SKM-1 treated with dmso at 0.1 percent for 144 hours (cell line): Measurements from ENCODE around the gene CYB5RL.
"Not testable (repeated sequence)": the region's sequence is repeated elsewhere in the genome, so short reads cannot be mapped to it uniquely, and the experiment has no call there.

Source experiments
- DNase-seq: peaks from one replicate; lab custom pipeline; 2025; ENCODE audit not compliant: unreplicated experiment; lab: John Stamatoyannopoulos, UW

Gene CYB5RL

GRCh38 chr1:54190526-54190925 lies 9.3 kb downstream of the CYB5RL start:
- no peak for DNase-seq

DNA sequence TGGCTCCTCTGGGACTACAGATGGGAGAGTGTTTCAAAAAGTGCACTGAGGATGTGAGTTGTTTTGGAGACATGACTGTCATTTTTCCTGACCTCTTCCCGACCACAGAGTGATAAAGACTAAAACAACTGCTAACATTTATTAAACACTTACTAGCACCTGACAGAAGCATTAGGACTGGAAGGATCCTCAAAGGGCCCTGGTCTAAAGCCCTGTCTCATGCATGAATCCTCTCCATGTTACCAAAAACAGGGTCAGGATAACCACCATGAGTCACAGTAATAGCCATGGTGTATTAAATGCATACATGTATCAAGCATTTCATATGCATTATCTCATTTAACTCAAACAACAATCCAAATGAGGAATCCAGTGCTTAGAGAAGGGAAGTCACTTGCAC lies 11.5 kb downstream of the CYB5RL start:
- DNase-seq: no peak

DNA sequence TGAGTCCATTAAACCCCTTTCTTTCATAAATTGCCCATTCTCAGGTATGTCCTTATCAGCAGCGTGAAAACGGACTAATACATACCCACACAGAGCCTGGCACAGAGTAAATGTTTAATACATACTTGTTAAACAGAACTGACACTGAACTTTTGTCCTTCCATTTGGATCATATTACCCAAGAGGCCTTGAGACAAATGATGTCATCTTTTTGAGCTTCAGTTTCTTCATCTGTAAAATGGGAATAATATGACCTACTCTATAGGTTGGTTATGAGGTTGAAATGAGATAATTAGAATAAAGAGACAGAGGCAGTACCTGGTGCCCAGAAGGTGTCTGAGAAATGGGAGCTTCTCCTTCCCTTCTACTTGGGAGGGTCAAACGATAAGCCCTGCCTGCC lies 13.8 kb downstream of the CYB5RL start:
- DNase-seq: no peak

DNA sequence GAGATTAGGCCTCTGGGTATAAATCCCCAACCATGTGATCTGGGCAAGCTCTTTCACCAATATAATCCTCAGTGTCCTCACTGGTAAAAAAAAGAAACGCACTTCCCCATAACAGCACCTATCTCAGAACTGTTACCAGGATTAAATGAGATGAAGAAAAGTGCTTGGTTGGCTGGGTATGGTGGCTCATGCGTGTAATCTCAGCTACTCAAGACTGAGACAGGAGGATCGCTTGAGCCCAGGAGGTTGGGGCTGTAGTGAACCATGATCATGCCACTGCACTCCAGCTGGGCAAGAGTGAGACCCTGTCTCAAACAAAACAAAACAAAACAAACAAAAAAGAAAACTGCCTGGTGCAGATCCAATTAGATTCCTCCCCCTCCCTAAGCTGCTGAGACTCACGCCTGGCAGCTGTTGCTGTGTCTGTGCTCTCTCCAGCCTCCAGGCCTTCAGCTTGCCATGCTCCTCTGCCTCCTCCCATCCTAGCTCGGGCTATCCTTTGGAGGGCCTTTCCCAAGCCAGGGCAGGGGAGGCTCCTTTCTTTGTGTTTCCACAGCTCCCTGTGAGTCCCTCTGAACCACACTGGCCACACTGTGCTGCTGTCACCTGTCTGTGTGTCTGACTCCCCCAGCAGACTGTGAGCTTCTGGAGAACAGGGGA lies 19.0 kb downstream of the CYB5RL start:
- DNase-seq: no peak

DNA sequence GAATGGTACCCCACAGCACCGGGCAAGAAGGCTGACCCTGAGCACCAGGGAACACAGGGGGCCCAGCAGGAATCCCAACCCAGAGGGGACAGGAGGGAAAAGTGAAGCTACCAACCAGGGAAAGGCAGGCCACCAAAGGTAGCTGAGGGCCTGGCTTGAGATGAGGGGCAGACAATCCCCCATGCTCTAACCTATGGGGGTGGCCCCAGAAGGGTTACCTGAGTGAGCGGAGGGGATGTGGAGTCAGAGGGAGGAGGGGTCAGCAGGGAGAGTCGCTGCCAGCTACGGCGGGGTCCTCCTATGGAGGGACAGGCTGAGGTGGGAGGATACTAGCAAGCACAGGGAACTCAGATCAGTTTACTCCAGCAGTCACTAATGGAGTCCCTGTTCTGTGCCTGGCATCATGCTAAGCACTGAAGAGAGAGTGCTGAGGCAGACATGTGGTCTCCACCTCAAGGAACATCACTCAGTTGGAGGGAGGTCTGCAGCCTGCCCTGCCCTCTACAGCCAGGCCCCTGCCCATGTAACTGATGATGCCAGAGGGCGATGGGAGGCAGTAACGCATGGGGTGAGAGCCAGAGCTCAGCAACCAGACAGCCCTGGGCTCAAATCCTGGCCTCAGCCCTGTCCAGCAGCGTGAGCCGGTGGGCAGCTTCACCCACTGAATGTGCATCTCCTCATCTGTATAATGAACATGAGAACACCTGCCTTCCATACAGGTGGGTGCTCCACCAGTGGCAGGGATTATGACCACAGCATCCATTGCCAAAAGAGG lies 21.3 kb downstream of the CYB5RL start:
- no peak for DNase-seq

GRCh38 chr1:54177726-54178125 lies 22.1 kb downstream of the CYB5RL start:
- no peak for DNase-seq

DNA sequence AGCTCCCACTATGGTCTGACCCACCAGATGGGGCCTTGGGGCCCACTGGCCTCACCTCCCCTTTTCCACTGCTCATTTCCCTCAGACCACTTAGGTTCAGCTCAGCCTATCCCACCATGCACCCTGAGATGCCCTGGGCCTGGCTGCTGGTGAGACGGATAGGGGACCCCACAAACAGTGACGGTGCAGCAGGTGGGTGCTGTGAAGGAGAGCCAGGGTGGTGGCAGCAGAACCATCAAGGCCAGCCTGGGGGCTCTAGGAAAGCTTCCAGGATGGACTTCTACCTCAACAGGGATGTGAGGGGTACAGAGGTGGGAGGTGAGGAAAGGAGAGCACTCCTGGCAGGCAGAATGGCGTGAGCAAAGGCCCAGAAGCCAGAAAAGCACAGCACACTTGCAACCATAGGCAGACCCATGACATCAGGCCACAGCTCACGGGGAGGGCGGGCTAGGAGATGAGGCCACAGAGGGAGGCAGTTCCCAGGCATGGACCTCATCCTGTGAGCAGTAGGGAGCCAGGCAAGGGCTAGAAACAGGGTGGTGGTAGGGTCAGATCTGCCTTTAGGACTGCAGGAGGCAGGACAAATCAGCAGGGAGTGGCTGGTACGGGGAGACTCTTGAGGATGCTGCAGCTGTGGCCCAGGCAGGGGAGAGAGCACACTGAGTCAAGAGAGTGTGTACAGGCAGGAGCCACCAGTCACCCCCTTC lies 23.1 kb downstream of the CYB5RL start:
- no peak for DNase-seq

DNA sequence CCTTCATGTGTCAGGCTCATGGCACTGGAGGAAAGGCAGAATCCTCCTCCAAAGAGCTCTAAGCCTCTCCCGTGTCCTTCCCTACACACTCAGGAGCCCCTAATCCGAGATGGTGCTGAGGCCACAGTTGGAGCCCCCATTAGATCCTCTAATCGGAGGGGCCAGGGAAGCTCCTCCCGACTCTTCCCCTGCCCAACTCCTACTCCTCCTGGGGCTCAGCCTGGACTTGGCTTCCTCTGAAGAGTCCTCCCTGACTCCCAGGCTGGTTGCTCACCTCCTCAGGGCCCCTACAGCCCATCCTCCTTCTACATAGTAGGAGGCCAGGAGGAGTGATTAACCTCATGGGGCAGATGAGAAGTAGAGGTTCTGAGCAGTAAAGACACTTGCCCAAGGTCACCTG lies 25.7 kb downstream of the CYB5RL start:
- no peak for DNase-seq

- DNase-seq: no peak
These were observed 26.1 kb downstream of the CYB5RL start for GRCh38 chr1:54173681-54174080.

DNA sequence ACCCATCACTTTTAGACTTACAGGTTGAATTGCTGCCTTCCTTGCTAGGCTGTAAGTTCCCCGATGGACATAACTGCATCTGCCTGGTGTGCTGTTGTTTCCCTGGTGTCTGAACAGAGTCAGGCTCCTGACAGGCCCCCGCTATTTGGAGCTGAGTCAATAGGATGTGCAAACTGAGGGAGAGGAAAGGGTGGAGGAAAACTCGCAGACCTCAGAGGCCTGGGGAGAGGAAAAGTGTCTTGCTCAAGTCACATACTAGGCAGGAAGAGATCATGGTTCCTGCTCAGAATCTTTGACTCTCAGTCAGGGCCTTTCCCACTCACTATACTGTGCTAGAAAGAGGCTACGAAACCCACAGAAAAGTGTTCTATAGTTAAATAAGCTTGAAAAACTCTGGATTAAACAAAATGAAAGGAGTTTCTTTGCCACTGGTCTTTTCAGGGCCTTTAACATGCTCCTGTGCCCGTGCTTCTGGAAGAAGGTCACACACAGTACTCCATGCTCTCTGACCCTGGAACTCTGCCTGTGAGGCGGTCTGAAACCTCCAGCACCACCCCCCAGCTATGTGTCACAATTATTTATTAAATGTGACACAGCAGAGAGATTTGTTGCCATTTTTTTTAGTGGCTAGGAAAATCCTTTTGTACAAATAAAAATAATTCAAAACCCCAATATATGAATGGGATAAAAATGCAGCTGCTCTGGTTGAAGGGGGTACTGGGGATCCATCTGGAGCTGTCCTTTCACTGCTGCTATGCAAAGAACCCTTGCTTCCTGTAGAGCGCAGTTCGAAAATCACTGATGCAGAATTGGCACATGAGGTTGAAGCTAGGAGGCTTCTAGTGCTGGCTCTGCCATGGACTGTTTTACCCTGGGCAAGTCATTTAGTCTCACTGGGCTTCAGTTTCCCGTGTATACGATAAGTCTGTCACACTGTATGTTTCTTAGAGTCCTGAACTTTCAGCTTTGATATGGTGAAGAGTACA lies 26.9 kb downstream of the CYB5RL start:
- DNase-seq: no peak

- DNase-seq: no peak
These were observed 28.2 kb downstream of the CYB5RL start for GRCh38 chr1:54171606-54172005.

- DNase-seq: no peak
These were observed 28.8 kb downstream of the CYB5RL start for GRCh38 chr1:54171016-54171415.

DNA sequence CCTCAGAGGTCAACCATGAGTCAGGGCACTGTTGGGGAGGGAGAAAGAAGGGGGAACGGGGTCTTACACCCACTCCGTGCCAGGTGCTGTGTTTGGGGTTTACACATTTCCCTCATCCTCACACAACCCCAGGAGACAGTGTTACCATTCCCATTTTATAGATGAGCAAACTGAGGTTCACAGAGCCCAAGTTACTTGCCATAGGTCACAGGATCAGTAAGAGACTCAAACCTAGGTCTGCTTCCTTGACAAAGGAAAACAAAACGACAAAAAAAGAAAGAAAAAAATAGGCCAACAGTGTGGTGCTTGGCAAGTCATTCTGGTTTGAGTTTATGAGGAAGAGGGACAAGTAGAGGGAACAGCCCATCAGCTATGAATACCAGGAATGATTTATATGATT lies 30.8 kb downstream of the CYB5RL start:
- no peak for DNase-seq

GRCh38 chr1:54168206-54168965 lies 31.4 kb downstream of the CYB5RL start:
- DNase-seq: no peak

DNA sequence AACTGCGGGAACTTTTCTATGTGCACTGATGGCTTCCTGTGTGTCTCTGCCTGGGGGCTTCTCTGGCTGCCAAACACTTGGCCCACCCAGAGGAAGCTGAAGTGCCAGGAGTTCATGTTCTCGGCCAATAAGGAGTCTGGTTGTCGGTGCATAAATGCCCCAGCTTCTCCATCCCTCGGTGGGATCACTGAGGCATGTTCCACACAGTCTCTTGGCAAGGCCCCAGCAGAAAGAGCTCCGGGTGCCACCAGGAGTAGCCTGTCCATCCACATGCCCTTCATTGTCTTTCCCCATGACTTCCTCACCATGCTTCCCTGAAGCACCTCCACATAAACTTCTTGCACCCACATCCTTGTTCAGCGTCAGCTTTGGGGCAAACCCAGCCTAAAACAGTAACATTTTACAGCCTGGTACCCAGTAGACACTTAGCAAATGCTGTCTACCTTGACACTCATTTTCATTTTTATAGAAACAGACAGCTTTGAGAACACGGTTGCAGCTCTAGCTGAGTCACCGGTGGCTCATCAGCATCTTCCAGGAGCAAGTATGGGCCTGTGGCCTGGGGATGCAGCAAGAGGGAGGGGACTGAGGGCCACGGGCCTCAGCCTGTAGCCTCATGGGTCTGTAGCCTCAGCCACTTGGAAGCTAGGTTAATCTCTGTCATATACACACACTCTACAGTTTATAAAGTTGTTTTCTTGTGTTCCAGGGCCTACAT lies 32.2 kb downstream of the CYB5RL start:
- no peak for DNase-seq

DNA sequence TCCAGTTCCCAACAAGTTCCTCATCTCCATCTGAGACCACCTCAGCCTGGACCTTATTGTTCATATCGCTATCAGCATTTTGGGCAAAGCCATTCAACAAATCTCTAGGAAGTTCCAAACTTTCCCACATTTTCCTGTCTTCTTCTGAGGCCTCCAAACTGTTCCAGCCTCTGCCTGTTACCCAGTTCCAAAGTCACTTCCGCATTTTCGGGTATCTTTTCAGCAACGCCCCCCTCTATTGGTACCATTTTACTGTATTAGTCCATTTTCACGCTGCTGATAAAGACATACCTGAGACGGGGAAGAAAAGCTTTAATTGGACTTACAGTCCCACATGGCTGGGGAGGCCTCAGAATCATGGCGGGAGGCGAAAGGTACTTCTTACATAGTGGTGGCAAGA lies 33.5 kb downstream of the CYB5RL start:
- not testable (repeated sequence) for DNase-seq

DNA sequence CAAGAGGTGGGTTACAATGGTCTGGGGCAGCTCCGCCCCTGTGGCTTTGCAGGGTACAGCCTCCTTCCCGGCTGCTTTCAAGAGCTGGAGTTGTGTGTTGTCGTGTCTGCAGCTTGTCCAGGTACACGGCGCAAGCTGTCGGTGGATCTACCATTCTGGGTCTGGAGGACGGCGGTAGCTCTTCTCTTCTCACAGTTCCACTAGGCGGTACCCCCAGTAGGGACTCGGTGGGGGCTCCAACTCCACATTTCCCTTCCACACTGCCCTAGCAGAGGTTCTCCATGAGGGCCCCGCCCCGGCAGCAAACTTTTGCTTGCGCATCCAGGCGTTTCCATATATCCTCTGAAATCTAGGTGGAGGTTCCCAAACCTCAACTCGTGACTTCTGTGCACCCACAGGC lies 34.7 kb downstream of the CYB5RL start:
- no peak for DNase-seq

DNA sequence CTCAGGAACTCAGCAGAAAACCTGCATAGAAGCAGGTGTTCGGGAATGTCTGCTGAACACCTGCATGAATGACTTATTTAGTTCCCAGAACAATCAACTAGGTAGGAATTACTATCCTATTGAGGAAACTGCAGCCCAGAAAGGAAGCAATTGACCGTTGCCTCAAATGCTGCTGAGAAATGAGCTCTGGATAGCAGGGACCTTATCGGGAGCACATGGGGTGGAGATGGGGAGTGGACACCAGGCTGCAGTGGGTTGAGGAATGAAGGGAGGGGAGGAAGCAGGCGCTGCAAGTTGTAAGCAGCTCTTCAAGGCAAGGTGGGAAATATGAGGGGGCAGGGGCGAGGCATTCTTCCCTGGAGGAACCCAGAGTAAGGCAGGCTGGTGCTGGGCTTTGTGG lies 36.3 kb downstream of the CYB5RL start:
- no peak for DNase-seq

DNA sequence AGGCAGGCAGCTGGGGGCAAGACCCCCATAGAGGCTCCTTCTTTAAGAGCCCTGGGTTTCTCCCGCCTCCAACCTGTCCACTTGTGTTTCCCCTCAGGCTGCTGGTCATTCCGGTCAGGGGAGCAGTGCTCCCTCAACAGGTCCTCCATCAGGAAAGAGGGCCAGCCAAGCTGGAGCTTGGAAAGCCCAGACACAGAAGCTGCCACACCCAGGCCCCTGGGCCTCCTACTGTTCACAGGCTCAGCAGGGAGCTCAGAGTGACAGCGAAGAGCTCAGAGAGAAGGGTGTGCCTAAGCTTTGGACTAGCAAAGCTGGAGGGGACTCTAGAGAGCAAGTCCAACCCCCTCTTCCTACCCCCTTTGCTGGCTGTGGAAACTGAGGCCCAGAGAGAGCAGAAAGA lies 36.8 kb downstream of the CYB5RL start:
- DNase-seq: no peak
